Lower lobe of right lung (tissue), 2 donors: ENCODE results near the gene CLPTM1L. TPM values are rescaled to one million over a fixed set of nuclear protein-coding genes. Genes with fewer than 3 reads are reported as not detected.
"Not testable (repeated sequence)": the region's sequence is repeated elsewhere in the genome, so short reads cannot be mapped to it uniquely, and the experiment has no call there.

Experiments used
- ATAC-seq, 2 donors: fragments of 200-7000 bp; cut with Tn5 transposase; one replicate each; pipeline ENCODE4 v1.9.1; 2020 to 2022; ENCODE audit warnings: mild to moderate bottlenecking in 2 of 2, moderate library complexity in 2 of 2
- DNase-seq: peaks from one replicate; pipeline ENCODE4 v3.0.0-alpha.2; 2020
- H3K27ac ChIP-seq: fragments of 200-600 bp; one replicate; pipeline ENCODE4 v1.8.0; 2022
- H3K27me3 ChIP-seq: fragments of 200-600 bp; one replicate; pipeline ENCODE4 v1.8.0; 2022; ENCODE audit warnings: low read depth
- H3K36me3 ChIP-seq: fragments of 200-600 bp; one replicate; pipeline ENCODE4 v1.8.0; 2022; ENCODE audit warnings: mild to moderate bottlenecking
- H3K4me1 ChIP-seq: fragments of 200-600 bp; one replicate; pipeline ENCODE4 v1.8.0; 2022
- H3K4me3 ChIP-seq: fragments of 200-600 bp; one replicate; pipeline ENCODE4 v1.8.0; 2022; ENCODE audit warnings: mild to moderate bottlenecking
- H3K9me3 ChIP-seq: fragments of 200-600 bp; one replicate; pipeline ENCODE4 v1.8.0; 2022
- CTCF ChIP-seq: fragments of 200-600 bp; IDR thresholded peaks from one replicate; pipeline ENCODE4 v1.8.0; 2022; ENCODE audit warnings: antibody characterized with exemption, mild to moderate bottlenecking
- intact Hi-C: fragments of 100-400 bp; cut with DNase I; formaldehyde crosslinking; loops from one replicate; pipeline ENCODE4 v1.11.0; 2022
- total RNA-seq: library from RNA; stranded (reverse); fragmentation: NEBNext Ultra II Directional; extraction: Animal tissue kit (Norgen Biotek cat#: 25700); gene quantifications from one replicate; pipeline ENCODE4 v1.2.1, GENCODE V29; 2021
- donor health status: DM: no; HTN: yes; CAD: no; lungs with severe emphysema.

Gene CLPTM1L
- total RNA-seq, 1 donor from 2014 or later = 135 TPM

GRCh38 chr5:1374030-1374678 is 29.3 kb upstream of the CLPTM1L start:
- no peak for TF ChIP-seq CTCF
- no peak overlapping the region for H3K27ac ChIP-seq
- no peaks in the 10 kb centered on the region for H3K9me3 ChIP-seq
- DNase-seq (no peak), ATAC-seq (no peak)
- H3K4me1 ChIP-seq = no peaks in the 10 kb centered on the region
- intact Hi-C loops = no loop called here
- H3K27me3 ChIP-seq = peaks cover 5% of the 10 kb centered on the region
- H3K4me3 ChIP-seq = no peak overlapping the region
- no peaks in the 10 kb centered on the region for H3K36me3 ChIP-seq

GRCh38 chr5:1371972-1372342 is 27.1 kb upstream of the CLPTM1L start:
- ATAC-seq, H3K9me3 ChIP-seq, H3K4me3 ChIP-seq, H3K36me3 ChIP-seq, DNase-seq, H3K4me1 ChIP-seq, H3K27me3 ChIP-seq, intact Hi-C loops, H3K27ac ChIP-seq: not testable (repeated sequence)

GRCh38 chr5:1371218-1371971 is 26.5 kb upstream of the CLPTM1L start:
- no peaks in the 10 kb centered on the region for H3K9me3 ChIP-seq
- DNase-seq = no peak
- H3K27me3 ChIP-seq = no peaks in the 10 kb centered on the region
- TF ChIP-seq CTCF = no peak
- no peak overlapping the region for H3K27ac ChIP-seq
- H3K4me1 ChIP-seq = no peaks in the 10 kb centered on the region
- no peaks in the 10 kb centered on the region for H3K36me3 ChIP-seq
- intact Hi-C loops = no loop called here
- no peak for ATAC-seq
- H3K4me3 ChIP-seq = no peak overlapping the region

- no peak overlapping the region for H3K4me3 ChIP-seq
- no peaks in the 10 kb centered on the region for H3K36me3 ChIP-seq
- no peak overlapping the region for H3K27ac ChIP-seq
- H3K4me1 ChIP-seq = no peaks in the 10 kb centered on the region
- DNase-seq = no peak
- intact Hi-C loops = no loop called here
- no peaks in the 10 kb centered on the region for H3K9me3 ChIP-seq
- no peak for TF ChIP-seq CTCF
- H3K27me3 ChIP-seq = no peaks in the 10 kb centered on the region
- no peak for ATAC-seq
Observed at GRCh38 chr5:1370006-1370405, 25.1 kb upstream of the CLPTM1L start.

GRCh38 chr5:1368756-1369155 is 23.9 kb upstream of the CLPTM1L start:
- no peak for DNase-seq
- ATAC-seq = no peak
- H3K4me1 ChIP-seq = no peaks in the 10 kb centered on the region
- no peaks in the 10 kb centered on the region for H3K36me3 ChIP-seq
- no peak overlapping the region for H3K27ac ChIP-seq
- intact Hi-C loops = no loop called here
- no peaks in the 10 kb centered on the region for H3K9me3 ChIP-seq
- H3K4me3 ChIP-seq = no peak overlapping the region
- TF ChIP-seq CTCF = no peak
- peaks cover 3% of the 10 kb centered on the region for H3K27me3 ChIP-seq

- peaks cover 3% of the 10 kb centered on the region for H3K27me3 ChIP-seq
- no peak overlapping the region for H3K4me3 ChIP-seq
- no peak overlapping the region for H3K27ac ChIP-seq
- intact Hi-C loops = no loop called here
- DNase-seq (no peak), ATAC-seq (no peak)
- no peaks in the 10 kb centered on the region for H3K9me3 ChIP-seq
- no peak for TF ChIP-seq CTCF
- no peaks in the 10 kb centered on the region for H3K36me3 ChIP-seq
- H3K4me1 ChIP-seq = no peaks in the 10 kb centered on the region
Observed at GRCh38 chr5:1368236-1368635, 23.3 kb upstream of the CLPTM1L start.
